Right kidney (tissue), 1 donor: ENCODE measurements around the gene PRKAR1B.

Experiments used
- DNase-seq: peaks from one replicate; pipeline ENCODE4 v3.0.0-alpha.2; 2016

The PRKAR1B gene

DNA sequence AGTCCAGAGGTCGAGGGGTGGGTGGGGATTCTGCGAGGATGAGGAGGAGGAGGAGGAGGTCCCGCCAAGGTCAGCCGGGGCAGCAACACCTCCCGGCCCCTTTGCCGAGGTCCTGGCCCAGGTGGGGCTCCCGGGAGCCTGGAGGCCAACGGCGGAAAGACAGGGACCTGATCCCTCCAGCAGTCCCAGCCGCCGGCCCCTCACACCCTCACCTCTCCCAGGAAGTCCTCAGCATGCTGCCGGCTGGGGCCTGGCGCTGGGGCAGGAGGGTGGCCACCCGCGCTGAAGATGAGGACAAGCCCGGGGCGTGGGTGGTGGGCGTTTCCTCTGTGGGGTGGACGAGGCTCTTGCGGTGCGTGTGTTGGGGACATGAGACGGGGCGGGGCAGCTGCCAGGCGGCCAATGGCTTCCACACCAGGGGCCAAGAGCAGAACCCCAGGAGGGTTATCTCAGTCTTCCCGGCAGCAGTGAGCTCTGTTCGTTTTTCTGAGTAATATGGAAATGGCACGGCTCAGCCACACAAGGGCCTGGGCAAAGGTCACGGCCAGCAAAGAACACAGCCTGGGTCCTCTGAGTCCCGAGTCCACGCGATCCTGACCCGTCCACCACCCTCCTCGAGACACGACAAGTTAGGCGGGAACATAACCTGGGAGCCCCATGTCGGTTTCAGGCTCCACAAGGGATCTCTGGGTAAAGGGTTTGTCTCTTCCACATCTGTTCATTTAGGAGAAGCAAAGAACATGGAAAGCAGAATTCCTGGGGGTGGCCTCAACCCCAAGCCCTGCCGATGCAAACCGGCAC lies 124.5 kb downstream of the PRKAR1B start:
- DNase-seq, result peak; percentile 49

DNA sequence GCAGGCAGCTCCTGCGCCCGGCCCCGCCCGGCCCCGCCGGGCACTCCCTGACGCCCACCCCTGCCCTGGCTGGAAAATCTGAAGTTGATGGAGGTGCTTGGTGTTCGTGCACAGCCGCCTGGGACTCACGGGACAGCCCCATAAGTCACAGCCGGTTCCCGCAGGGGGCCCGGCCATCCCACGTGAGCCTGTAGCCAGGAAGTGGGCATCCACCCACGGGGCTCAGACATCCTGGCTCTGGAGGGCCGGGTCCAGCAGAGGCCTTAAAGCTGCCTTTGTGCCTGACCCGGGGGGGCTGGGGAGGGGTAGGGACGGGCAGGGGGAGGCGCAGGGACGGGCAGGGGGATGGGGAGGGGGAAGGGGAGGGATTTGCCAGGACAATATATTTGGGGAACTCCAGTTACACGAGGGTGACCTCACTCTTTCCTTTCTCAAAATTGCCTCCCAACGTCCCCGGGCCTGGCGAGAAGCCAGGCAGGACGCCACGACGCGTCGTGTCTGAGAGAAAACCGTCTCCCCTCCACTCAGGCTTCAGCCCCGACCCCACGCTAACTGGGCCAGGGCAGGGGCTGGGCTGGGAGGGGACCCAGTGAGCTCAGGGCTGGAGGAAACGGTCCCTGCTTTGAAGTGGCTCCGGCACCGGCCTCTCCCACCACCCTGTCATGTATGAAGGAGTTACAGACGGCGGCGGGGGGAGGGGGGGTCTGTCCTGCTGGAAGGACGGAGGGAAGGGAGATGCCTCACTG lies 125.3 kb downstream of the PRKAR1B start:
- DNase-seq, result peak; percentile 61

DNA sequence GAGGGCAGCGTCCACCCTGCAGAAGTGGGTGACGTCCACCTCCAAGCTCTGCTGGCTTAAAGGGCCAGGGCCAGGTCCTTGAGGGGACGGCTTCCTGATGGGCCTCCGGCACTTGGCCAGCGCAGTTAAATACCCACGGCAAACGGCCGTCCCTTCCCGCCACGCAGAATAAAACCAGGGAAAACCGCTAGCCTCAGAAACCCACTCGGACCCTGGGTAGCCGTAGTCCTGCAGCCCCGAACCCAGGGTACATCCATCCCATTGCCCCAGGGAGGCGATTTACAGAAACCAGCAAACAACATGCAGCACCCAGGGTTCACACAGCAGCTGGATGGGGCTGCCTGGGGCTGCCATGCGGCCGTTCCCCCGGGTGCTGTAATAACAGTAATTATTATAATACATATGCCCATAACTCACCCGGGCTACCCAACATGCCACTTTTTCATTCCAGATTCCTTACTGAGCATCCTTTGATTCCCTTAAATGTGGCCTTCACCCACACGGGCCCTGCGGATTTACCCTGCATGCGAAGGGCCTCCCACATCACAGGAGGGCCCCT lies 126.0 kb downstream of the PRKAR1B start:
- no peak for DNase-seq

DNA sequence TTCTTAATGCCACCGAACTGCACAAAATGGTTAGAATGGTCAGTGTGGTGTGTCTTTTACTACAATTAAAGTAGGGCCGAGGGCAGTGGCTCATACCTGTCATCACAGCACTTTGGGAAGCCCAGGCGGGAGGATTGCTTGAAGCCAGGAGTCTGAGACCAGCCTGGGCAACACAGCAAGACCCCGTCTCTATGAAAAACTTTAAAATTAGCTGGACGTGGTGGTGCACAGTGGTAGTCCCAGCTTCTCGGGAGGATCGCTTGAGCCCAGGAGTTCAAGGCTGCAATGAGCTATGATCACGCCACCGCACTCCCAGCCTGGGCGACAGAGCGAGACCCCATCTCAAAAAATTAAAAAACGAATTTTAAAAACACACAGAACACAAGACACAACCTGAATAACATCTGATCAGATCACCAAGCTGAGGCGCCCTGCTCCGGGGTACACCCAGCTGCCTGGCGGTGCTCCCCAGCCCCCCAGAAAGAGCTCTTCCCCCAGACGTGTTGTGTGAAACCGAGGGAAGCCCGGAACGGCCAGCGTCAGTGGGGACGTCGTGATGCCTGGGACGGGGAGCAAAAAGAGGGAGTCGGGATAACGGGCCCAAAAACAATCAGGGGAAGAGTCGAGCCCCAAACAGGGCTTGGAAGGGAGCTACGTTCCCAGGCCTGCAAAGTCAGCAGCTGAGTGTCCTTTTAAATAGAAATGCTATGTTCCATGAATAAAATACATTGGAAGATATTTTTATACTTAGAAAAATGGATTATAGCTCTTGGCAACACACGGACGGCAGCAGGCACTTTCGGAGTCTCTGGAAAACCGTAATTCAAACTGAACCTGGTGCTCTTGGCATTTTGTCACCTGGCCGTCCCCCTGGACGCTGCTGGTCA lies 126.7 kb downstream of the PRKAR1B start:
- DNase-seq, result no peak

DNA sequence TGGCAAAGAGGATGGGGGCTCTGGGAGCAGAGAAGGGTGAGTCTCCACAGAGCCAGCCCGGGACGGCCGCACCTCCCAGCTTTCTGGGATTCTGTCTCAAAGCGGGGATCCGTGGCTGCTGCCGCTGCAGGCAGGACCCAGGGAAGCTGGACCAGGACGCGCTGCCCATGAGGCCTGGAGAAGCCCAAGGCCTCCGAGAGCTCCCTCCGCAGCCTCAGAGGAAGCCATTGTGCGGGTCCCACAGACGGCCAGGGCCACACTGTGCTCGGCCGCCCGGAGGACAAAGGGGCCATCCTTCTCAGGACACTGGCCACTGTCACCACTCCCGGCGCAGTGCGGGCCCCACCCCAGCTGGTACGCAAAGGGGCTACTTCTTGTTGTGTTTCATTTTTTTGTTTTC lies 128.2 kb downstream of the PRKAR1B start:
- DNase-seq, result no peak

DNA sequence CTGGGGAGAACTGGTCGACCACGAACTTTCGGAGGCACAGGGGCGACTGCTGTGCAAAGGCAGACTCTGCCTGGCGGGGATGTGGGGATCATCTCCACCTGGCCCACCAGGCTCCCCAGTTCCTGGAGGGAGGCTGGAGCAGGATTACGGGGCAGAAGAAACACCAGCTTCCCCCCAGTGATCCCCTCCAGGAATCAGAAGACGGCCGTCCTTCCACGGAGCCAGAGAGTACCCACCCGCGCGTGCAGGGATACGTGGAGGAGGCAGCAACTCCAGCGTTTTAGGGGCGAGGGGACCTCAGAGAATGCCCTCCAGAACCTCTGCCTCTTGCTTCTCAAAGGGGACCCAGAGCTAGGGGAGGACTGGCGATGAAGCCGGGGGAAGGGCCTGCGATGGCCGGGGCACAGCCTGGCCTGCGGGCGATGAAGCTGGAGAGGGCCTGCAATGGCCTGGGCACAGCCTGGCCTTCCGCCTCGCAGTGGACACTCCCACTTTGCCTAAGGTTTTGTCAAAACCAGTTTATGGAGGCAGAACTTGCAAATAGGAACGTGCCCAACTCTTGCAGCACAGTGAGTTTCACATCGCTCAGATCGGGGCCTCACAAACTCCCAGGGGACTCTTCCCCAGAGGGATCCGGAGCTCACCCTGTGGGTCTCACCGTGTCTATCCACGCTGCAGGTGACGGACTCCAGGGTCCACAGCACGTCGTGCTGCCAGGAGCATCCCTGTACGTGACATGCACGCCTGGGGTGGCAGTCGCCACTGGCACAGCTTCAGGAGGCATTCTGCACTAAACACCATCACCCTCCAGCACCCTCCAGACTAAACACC lies 129.5 kb downstream of the PRKAR1B start:
- no peak for DNase-seq

DNA sequence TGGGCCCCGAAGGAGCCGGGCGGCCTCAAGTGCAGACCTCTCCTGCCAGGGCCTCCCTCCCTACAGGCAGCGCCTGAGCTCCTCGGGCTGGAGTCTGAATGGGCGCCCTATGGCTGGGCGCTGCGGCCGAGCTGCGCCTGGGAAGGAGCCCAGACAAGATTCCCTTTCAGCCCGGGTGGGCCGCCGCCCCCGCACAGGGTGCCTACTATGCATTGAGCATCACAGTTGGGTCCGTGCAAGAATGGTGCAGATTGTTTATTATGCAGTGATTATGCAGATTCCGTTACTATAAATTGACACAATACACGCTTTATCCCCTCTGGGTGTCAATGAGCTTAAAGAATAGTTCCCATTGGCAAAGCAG lies 130.3 kb downstream of the PRKAR1B start:
- no peak for DNase-seq

DNA sequence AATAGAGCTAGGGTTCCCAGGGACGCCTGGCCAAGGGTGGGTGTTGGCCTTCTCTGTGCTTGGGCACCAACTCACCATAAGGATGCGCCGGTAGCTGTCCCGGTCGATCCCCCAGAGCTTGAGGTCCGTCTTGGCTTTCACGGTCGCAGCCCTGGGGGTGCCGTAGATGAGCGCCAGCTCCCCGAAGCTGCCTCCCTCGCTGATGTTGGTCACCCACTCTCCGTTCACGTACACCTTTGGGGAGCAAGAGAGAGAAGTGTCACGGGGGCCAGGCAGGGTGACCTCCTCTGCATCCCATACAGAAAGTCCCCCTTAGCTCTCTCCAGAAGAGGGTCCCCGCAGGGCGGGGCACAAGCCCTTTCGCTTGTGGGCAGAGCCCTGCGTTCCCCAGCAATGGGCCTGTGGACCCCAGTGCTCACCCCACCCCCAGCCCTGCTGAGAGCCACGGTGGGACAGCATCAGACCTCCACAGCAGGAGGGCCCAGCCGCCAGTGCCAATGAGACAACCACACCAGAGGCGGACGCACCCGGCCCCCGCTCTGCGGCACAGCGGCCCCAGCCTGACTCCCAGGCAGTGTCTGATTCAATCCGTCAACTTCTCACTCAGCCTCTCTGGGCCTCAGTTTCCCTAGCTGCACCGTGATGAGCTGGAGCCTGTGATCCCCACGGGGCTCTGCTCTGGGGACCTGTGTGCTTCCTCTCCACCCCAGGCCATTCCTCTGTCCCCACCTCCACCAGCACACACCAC lies 130.8 kb downstream of the PRKAR1B start:
- DNase-seq, result no peak

DNA sequence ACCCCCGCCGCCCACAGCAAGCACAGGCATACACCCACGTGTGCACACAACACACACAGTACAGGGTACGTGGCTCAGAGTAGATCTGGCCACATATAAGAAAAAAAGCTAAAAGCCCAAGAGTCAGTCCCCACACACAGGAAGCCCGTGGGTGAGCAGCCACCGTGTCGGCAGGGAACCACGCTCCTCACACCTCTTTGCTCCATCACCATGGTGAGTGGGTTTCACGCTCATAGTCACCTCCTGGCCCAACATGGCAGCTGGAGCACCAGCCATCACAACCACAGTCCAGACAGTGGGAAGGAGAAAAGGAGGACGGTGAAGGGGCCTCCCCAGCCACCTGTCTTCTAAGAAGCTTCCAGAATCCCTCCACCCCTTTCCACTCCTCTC lies 131.5 kb downstream of the PRKAR1B start:
- no peak for DNase-seq

DNA sequence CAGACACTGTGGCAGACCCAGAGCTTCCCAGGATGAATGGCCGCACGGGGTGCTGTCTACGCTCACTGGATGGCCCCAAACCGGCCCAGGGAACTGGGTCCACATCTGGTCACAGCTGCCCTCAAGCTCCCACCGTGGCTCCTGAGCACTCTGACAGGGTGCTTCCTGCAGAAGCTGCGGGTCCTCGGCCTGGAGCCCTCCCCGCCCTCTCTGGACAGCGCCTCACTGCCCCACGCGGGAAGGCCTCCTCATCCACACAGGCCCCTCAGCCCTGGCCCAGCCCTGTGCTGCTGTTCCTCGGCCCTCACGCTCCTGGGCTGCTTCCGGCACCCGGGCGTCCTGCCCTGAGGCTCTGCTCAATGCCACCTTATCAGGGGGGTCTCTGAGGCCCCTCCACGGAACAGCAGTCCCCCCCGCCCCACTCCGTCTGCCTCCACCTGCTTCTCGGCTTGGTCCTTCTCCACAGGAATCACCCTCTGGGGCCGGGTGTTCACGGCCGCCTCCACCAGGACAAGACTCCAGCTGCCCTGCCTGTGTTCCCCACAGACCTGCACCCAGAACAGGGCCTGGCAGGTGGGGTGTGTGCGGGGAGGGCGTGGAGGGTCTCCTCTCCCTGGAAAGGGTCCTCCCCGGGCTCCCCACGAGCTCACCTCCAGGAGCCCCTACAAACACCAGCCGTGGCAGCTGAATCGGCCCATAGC lies 132.0 kb downstream of the PRKAR1B start:
- no peak for DNase-seq

DNA sequence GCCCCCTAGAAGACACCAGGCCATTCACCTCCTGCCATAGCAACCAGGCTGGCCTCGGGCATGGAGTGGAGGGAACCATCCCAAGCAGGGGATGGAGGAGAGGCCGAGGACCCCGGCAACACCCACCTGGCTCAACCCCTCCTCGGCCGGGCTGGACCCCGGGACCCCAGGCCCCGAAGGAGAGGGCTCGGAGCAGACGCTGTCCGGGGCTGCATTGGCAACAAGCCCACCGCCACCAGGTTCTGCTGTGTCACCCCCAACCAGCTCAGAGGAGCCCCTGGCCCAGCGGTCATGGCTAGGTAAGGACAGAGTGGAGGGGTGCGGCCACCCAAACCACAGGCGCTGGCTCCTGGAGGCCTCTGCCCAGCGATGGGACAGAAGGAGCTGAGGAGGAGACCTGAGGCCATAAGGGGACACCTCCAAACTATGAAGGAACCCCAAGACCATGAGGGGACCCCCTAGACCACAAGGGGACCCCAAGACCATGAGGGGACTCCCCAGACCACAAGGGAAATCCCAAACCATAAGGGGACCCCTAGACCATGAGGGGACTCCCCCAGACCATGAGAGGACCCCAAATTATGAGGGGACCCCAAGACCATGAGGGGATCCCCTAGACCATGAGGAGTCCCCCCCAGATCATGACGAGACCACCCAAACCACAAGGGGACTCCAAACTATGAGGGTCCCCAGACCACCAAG lies 132.7 kb downstream of the PRKAR1B start:
- DNase-seq, result no peak

DNA sequence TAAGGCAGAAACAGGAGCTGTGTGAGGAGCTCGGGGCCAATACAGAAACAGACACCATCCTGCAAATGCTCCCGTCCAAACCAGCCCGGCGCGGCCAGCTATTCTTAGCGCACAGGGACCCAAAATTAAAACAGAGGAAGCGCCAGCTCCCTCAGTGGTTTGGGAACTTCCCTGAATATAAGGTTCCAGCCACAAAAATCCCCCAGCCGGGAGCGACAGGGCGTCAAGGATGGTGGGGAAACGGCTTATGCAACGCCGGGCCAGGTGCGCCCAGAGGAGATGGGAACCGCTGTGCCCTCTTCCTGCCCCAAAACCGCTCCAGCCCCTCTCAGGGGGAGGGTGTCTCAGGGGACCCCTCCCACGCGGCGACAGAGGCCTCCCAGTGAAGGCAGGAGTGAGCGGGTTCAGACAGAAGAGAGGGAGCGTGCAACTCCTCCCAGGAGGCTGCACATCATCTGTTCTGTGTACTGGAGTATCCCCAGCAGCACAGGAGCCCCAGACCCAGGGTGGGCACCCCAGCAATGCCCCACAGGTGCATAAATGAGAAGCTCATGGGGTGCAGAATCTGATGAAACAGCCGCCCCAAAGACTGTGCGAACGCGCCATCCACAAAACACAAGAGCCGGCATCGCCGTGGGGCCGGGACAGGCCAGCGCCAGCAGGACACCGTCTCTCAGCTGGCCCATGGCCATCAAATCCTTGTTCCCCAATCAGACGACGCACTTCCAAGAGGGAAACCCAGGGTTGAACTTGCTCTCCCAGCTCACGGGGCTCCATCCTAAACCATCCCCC lies 133.6 kb downstream of the PRKAR1B start:
- no peak for DNase-seq

DNA sequence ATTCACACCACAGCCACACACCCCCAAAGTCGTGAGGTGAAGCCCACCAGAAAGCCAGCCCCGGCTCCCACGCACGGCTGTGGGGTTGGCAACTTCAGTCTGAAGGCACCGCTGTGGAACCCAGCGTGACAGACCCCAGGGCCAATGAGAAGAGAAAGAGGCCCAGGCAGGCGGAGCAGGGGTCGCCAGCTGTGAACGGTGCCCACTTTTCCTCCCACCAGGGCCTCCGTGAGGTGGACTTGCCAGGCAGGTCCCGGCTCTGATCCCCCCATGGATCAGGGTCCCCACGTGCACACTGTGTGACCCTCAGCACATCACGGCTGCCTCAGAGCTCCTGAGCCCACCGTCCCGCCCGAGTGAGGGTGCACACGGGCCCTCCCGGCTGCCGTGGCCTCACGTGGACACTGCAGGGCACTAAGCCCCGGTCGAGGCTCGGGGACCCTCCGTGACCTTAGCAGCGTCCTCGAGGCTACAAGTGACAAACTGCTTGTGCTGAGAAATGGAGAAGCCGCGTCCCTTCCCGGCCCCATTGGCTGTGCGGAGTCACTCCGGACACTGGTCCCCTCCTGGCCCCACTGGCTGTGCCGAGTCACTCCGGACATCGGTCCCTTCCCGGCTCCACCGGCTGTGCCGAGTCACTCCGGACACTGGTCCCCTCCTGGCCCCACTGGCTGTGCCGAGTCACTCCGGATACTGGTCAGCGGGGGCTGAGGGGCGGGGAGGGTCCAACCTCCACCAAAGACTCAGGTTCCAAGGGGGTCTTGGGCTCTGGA lies 135.0 kb downstream of the PRKAR1B start:
- DNase-seq, result no peak

DNA sequence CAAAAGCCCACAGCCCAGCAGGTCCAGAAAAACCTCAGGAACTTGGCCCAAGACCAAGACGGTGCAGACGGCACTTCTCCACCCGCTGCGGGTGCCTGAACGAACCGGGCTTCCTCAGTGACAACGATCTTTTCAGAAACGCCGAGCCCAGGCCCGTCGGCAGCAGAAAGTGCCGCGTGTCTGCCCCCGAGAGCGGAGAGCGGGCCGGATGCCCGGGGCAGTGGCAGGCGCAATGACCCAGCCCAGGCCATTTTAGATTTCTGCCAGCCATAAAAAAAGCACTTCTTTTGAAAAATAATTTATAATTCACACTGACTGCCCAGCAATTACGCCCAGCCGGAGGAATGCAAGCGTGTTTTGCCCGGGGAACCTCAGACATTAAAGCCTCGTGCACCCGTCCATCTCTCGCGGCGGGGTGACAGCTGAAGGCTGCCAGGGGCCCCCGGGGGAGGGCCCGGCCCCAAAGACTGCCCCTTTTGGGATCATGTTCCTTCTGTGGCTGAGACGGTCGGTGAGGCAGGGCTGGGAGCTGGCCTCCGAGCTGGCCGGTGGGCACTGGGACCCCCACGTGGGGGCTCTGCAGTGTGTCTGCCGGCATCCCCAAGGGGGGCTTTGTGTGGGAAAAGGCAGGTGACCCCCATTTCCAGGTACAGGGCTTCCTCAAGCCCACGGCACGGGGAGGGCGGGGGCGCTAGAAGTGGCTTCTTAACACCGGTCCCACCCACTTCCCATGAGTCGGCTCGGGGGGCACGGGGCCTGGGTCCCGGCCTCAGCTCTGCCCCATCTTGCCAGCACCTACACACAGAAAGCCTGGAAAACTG lies 136.1 kb downstream of the PRKAR1B start:
- peak; percentile 57 for DNase-seq

DNA sequence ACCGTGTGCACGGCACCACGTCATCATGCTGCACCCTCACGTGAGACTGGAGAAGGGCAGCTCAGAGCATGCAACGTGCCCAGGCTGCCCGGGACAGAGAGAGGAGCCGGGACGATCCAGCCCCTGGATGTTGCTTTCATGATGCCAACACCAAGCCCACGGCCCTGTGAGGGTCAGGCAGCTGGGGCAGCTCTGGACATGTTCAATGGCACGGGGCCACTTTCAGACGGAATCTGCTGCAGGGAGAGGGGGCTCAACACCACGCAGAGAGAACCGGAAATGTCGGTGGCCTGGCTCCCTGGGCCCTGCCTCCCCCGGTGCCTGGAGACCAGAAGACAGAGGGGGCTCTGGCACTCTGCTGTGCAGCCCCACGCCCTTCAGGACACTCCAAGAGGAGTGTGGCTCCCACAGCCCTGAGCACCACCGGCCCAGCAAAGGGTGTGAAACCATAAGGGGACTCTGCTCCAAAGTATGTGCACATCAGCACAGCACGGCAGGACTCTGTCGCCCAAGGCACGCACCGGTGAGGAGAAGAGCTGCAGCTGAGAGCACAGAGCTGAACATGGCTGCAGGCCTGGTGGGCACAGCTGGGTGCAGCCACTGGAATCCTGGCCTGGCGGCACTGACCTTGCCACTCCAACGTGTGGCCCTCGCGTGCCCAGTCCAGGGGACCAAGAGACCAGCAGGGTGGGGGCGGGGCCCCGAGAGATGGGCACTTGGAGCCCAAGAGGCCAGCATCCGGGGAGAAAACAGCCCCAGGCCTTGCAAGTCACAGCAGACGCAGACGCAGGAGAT lies 137.1 kb downstream of the PRKAR1B start:
- no peak for DNase-seq

DNA sequence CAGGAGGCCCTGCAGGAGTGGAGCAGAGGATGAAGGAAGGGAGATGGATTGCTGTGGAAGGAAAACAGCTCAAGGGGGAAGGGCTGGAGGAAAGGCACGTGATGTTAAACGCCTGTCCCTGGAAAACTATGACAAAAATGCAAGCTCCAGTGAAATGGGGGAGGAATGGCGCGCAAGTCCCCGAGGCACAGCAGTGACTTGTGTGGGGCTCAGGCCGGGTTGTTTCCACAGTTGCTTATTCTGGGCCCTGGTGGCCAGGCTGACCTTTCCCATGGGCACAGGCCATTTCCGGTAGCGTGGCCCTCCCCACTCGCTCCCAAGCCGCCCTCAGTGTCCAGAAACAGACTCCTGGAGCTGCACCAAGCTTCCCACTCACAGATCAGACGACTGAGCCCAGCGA lies 139.3 kb downstream of the PRKAR1B start:
- no peak for DNase-seq
